Measurements from ENCODE around the gene B3GNT5. TPM values are rescaled to one million over a fixed set of nuclear protein-coding genes. Genes with fewer than 3 reads are reported as not detected.

The B3GNT5 gene
- total and polyA plus RNA-seq, 2 experiments from 2014 or later, result 22.7 to 39.6 TPM

- no peaks in the 10 kb centered on the region for H3K9me2 ChIP-seq (replicated peaks; ENCODE audit: insufficient read depth)
- H3K27ac ChIP-seq, result peak overlapping the region; percentile 13
- H3K4me2 ChIP-seq, result no peak overlapping the region
- H3K27me3 ChIP-seq, result no peaks in the 10 kb centered on the region
- no peak for DNase-seq (ENCODE audit: low spot score)
- no peaks in the 10 kb centered on the region for H3K79me2 ChIP-seq
- 80% methylated on average over 2 of the region's 2 CpGs for WGBS (ENCODE audit: low lambda C conversion rate, missing lambda C conversion rate)
- no peak overlapping the region for H3K4me3 ChIP-seq
- no peaks in the 10 kb centered on the region for H3K36me3 ChIP-seq (replicated peaks; ENCODE audit: insufficient read depth, low read depth)
- H3K4me1 ChIP-seq (ENCODE audit: insufficient read depth), result peaks cover 17% of the 10 kb centered on the region
- TF ChIP-seq EZH2phosphoT487 (IDR thresholded peaks at IDR 0.05; ENCODE audit: low read depth, severe bottlenecking, unreplicated experiment) (no peak), EZH2 (IDR thresholded peaks at IDR 0.05; ENCODE audit: borderline replicate concordance) (no peak), CTCF (IDR thresholded peaks at IDR 0.05; ENCODE audit: poor library complexity) (no peak)
- H2AFZ ChIP-seq, result no peak overlapping the region
- no peaks in the 10 kb centered on the region for H4K20me1 ChIP-seq (ENCODE audit: insufficient read depth, poor library complexity, severe bottlenecking)
- H3K9me3 ChIP-seq (ENCODE audit: low read depth), result no peaks in the 10 kb centered on the region
Observed at GRCh38 chr3:183303690-183304089, 50.6 kb downstream of the B3GNT5 start.

- DNase-seq (ENCODE audit: low spot score), result peak; percentile 87
- no peak overlapping the region for H3K4me3 ChIP-seq
- TF ChIP-seq EZH2phosphoT487 (IDR thresholded peaks at IDR 0.05; ENCODE audit: low read depth, severe bottlenecking, unreplicated experiment), result no peak
- TF ChIP-seq EZH2 (IDR thresholded peaks at IDR 0.05; ENCODE audit: borderline replicate concordance), result no peak
- TF ChIP-seq CTCF (IDR thresholded peaks at IDR 0.05; ENCODE audit: poor library complexity), result no peak
- no peaks in the 10 kb centered on the region for H3K36me3 ChIP-seq (replicated peaks; ENCODE audit: insufficient read depth, low read depth)
- H3K4me1 ChIP-seq (ENCODE audit: insufficient read depth), result peaks cover 17% of the 10 kb centered on the region
- 34% methylated on average over 9 of the region's 9 CpGs for WGBS (ENCODE audit: low lambda C conversion rate, missing lambda C conversion rate)
- H3K79me2 ChIP-seq, result no peaks in the 10 kb centered on the region
- no peak overlapping the region for H2AFZ ChIP-seq
- peak overlapping the region; percentile 95 for H3K27ac ChIP-seq
- H3K4me2 ChIP-seq, result peak overlapping the region; percentile 53
- no peaks in the 10 kb centered on the region for H4K20me1 ChIP-seq (ENCODE audit: insufficient read depth, poor library complexity, severe bottlenecking)
- no peaks in the 10 kb centered on the region for H3K9me2 ChIP-seq (replicated peaks; ENCODE audit: insufficient read depth)
- H3K27me3 ChIP-seq, result no peaks in the 10 kb centered on the region
- no peaks in the 10 kb centered on the region for H3K9me3 ChIP-seq (ENCODE audit: low read depth)
Observed at GRCh38 chr3:183306798-183307671, 54.0 kb downstream of the B3GNT5 start.

- DNase-seq (ENCODE audit: low spot score), result peak; percentile 48
- H3K4me3 ChIP-seq, result no peak overlapping the region
- no peak overlapping the region for H2AFZ ChIP-seq
- H3K9me3 ChIP-seq (ENCODE audit: low read depth), result no peaks in the 10 kb centered on the region
- H3K36me3 ChIP-seq (replicated peaks; ENCODE audit: insufficient read depth, low read depth), result no peaks in the 10 kb centered on the region
- no peaks in the 10 kb centered on the region for H4K20me1 ChIP-seq (ENCODE audit: insufficient read depth, poor library complexity, severe bottlenecking)
- H3K4me1 ChIP-seq (ENCODE audit: insufficient read depth), result peaks cover 17% of the 10 kb centered on the region
- no peaks in the 10 kb centered on the region for H3K27me3 ChIP-seq
- 69% methylated on average over 2 of the region's 2 CpGs for WGBS (ENCODE audit: low lambda C conversion rate, missing lambda C conversion rate)
- peak overlapping the region; percentile 83 for H3K27ac ChIP-seq
- no peaks in the 10 kb centered on the region for H3K79me2 ChIP-seq
- peak overlapping the region; percentile 53 for H3K4me2 ChIP-seq
- H3K9me2 ChIP-seq (replicated peaks; ENCODE audit: insufficient read depth), result no peaks in the 10 kb centered on the region
- TF ChIP-seq EZH2phosphoT487 (IDR thresholded peaks at IDR 0.05; ENCODE audit: low read depth, severe bottlenecking, unreplicated experiment) (no peak), EZH2 (IDR thresholded peaks at IDR 0.05; ENCODE audit: borderline replicate concordance) (no peak), CTCF (IDR thresholded peaks at IDR 0.05; ENCODE audit: poor library complexity) (no peak)
Observed at GRCh38 chr3:183307749-183308148, 54.7 kb downstream of the B3GNT5 start.

Data from hepatocyte (in vitro differentiated cells).